ENCODE measurements around the gene NTN3. TPM values are rescaled to one million over a fixed set of nuclear protein-coding genes. Genes with fewer than 3 reads are reported as not detected.
A peak's percentile ranks its signal among the peaks of the same experiment; 100 is the strongest.

NTN3 gene
- total and polyA plus RNA-seq, 7 experiments from 2014 or later = not detected

GRCh38 chr16:2457267-2457666 lies 13.8 kb upstream of the NTN3 start:
- no peaks in the 10 kb centered on the region for H3K9me3 ChIP-seq (ENCODE audit: control insufficient read depth in 2 of 3, low read length in 3 of 3)
- no peaks in the 10 kb centered on the region for H3K27me3 Mint-ChIP-seq
- H3K27ac Mint-ChIP-seq = peak overlapping the region in 1 of 9 donors; percentile 18
- no peaks in the 10 kb centered on the region for H3K27me3 ChIP-seq (ENCODE audit: control insufficient read depth in 2 of 2, insufficient read depth in 2 of 2, low read length in 2 of 2)
- peaks cover 5 to 8% of the 10 kb centered on the region in 2 donors for H3K4me1 ChIP-seq (ENCODE audit: control insufficient read depth in 2 of 2, insufficient read depth in 2 of 2, low read length in 2 of 2)
- DNase-seq (no peak), ATAC-seq (no peak)
- H3K4me3 ChIP-seq (ENCODE audit: low read length) = no peak overlapping the region
- H3K36me3 ChIP-seq (ENCODE audit: control insufficient read depth in 2 of 3, insufficient read depth in 3 of 3, low read length in 3 of 3) = peaks cover 0 to 8% (median 0%) of the 10 kb centered on the region in 3 experiments
- H3K4me1 Mint-ChIP-seq = peaks cover 4 to 14% (median 5%) of the 10 kb centered on the region in 7 donors
- intact Hi-C loops (cut with micrococcal nuclease) = no loop called here
- ChIA-PET POLR2A (no interaction called here), CTCF (no interaction called here)
- no peak overlapping the region for H3K27ac ChIP-seq (ENCODE audit: low read depth, low read length)
- no peaks in the 10 kb centered on the region for H3K9me3 Mint-ChIP-seq
- H3K36me3 Mint-ChIP-seq = peaks cover 0 to 16% (median 5%) of the 10 kb centered on the region in 5 donors
- H3K4me3 Mint-ChIP-seq = peak overlapping the region in 2 of 10 donors; percentile 33 to 42

GRCh38 chr16:2457946-2458345 lies 13.2 kb upstream of the NTN3 start:
- ChIA-PET POLR2A (no interaction called here), CTCF (no interaction called here)
- peaks cover 4 to 14% (median 5%) of the 10 kb centered on the region in 7 donors for H3K4me1 Mint-ChIP-seq
- H3K4me3 Mint-ChIP-seq = peak overlapping the region in 1 of 10 donors; percentile 42
- peaks cover 5 to 8% of the 10 kb centered on the region in 2 donors for H3K4me1 ChIP-seq (ENCODE audit: control insufficient read depth in 2 of 2, insufficient read depth in 2 of 2, low read length in 2 of 2)
- H3K27ac Mint-ChIP-seq = no peak overlapping the region
- H3K36me3 ChIP-seq (ENCODE audit: control insufficient read depth in 2 of 3, insufficient read depth in 3 of 3, low read length in 3 of 3) = peaks cover 0 to 8% (median 0%) of the 10 kb centered on the region in 3 experiments
- H3K9me3 Mint-ChIP-seq = no peaks in the 10 kb centered on the region
- no peak overlapping the region for H3K4me3 ChIP-seq (ENCODE audit: low read length)
- peaks cover 0 to 9% (median 5%) of the 10 kb centered on the region in 5 donors for H3K36me3 Mint-ChIP-seq
- H3K27me3 Mint-ChIP-seq = no peaks in the 10 kb centered on the region
- intact Hi-C loops (cut with micrococcal nuclease) = no loop called here
- ATAC-seq (no peak), DNase-seq (no peak)
- no peaks in the 10 kb centered on the region for H3K9me3 ChIP-seq (ENCODE audit: control insufficient read depth in 2 of 3, low read length in 3 of 3)
- H3K27ac ChIP-seq (ENCODE audit: low read depth, low read length) = no peak overlapping the region
- H3K27me3 ChIP-seq (ENCODE audit: control insufficient read depth in 2 of 2, insufficient read depth in 2 of 2, low read length in 2 of 2) = no peaks in the 10 kb centered on the region

GRCh38 chr16:2458887-2459646 lies 12.0 kb upstream of the NTN3 start:
- CTCF ChIA-PET = no interaction called here
- ATAC-seq (no peak), DNase-seq (no peak)
- H3K9me3 Mint-ChIP-seq = no peaks in the 10 kb centered on the region
- peaks cover 0 to 6% (median 0%) of the 10 kb centered on the region in 5 donors for H3K36me3 Mint-ChIP-seq
- intact Hi-C loops (cut with micrococcal nuclease) = loop anchor here in 1 of 2 donors (1.0 kb wide), 1 partner anchor 28 kb away; no protein-coding TSS in a partner anchor
- peak overlapping the region in 7 of 9 donors; percentile 3 to 94 (median 69) for H3K27ac Mint-ChIP-seq
- H3K27ac ChIP-seq (ENCODE audit: low read depth, low read length) = peak overlapping the region; percentile 57
- H3K4me1 Mint-ChIP-seq = peaks cover 4 to 14% (median 5%) of the 10 kb centered on the region in 7 donors
- POLR2A ChIA-PET = interaction anchor here (0.5 to 1.5 kb wide), 6 partner anchors 18 to 749 kb away, joined by 3 to 7 read pairs (median 4); partner anchors contain the start of genes AMDHD2, ATP6V0C and TRAF7
- H3K36me3 ChIP-seq (ENCODE audit: control insufficient read depth in 2 of 3, insufficient read depth in 3 of 3, low read length in 3 of 3) = peaks cover 0 to 8% (median 0%) of the 10 kb centered on the region in 3 experiments
- H3K27me3 ChIP-seq (ENCODE audit: control insufficient read depth in 2 of 2, insufficient read depth in 2 of 2, low read length in 2 of 2) = no peaks in the 10 kb centered on the region
- H3K9me3 ChIP-seq (ENCODE audit: control insufficient read depth in 2 of 3, low read length in 3 of 3) = no peaks in the 10 kb centered on the region
- H3K4me1 ChIP-seq (ENCODE audit: control insufficient read depth in 2 of 2, insufficient read depth in 2 of 2, low read length in 2 of 2) = peaks cover 5 to 8% of the 10 kb centered on the region in 2 donors
- no peaks in the 10 kb centered on the region for H3K27me3 Mint-ChIP-seq
- peak overlapping the region; percentile 75 to 95 (median 88) for H3K4me3 Mint-ChIP-seq
- H3K4me3 ChIP-seq (ENCODE audit: low read length) = peak overlapping the region; percentile 63

- no peaks in the 10 kb centered on the region for H3K9me3 ChIP-seq (ENCODE audit: control insufficient read depth in 2 of 3, low read length in 3 of 3)
- Mint-ChIP-seq H3K9me3 (no peaks in the 10 kb centered on the region), H3K27ac (peak within 1 kb of the TSS in 7 of 9 donors; percentile 3 to 94 (median 69)), H3K4me3 (peak within 1 kb of the TSS; percentile 75 to 95 (median 88)), H3K4me1 (peaks cover 4 to 14% (median 5%) of the 10 kb centered on the region in 7 donors), H3K27me3 (no peaks in the 10 kb centered on the region), H3K36me3 (peaks cover 0 to 6% (median 0%) of the 10 kb centered on the region in 5 donors)
- ChIA-PET CTCF (no interaction called here), POLR2A (interaction anchor here (0.7 to 1.5 kb wide), 6 partner anchors 17 to 304 kb away, joined by 3 to 7 read pairs (median 4); partner anchors contain the start of genes AMDHD2, ATP6V0C, PGP and TRAF7)
- H3K27me3 ChIP-seq (ENCODE audit: control insufficient read depth in 2 of 2, insufficient read depth in 2 of 2, low read length in 2 of 2) = no peaks in the 10 kb centered on the region
- intact Hi-C loops (cut with micrococcal nuclease) = loop anchor here (1.0 kb wide), 5 partner anchors 14 to 120 kb away; partner anchors contain the start of genes CCNF (in 2 of the 2), ABCA3 (in 1 of the 2) and TBC1D24 (in 1 of the 2)
- peak within 1 kb of the TSS; percentile 63 for H3K4me3 ChIP-seq (ENCODE audit: low read length)
- peaks cover 5 to 8% of the 10 kb centered on the region in 2 donors for H3K4me1 ChIP-seq (ENCODE audit: control insufficient read depth in 2 of 2, insufficient read depth in 2 of 2, low read length in 2 of 2)
- ATAC-seq (peak; percentile 100), DNase-seq (peak; percentile 92 to 98 (median 94))
- H3K36me3 ChIP-seq (ENCODE audit: control insufficient read depth in 2 of 3, insufficient read depth in 3 of 3, low read length in 3 of 3) = peaks cover 0 to 8% (median 0%) of the 10 kb centered on the region in 3 experiments
- peak within 1 kb of the TSS; percentile 57 for H3K27ac ChIP-seq (ENCODE audit: low read depth, low read length)
These were observed 11.3 kb upstream of the NTN3 start, which contains the start of gene TEDC2 for GRCh38 chr16:2459647-2460390. Gene TEDC2, plus strand, starts transcription at chr16:2460109. Its CDS starts 36 bp downstream, at chr16:2460145.

- ChIA-PET POLR2A (interaction anchor here (0.7 to 1.5 kb wide), 5 partner anchors 16 to 305 kb away, joined by 3 to 7 read pairs (median 4); partner anchors contain the start of genes AMDHD2, ATP6V0C, PGP and TRAF7), CTCF (no interaction called here)
- peak overlapping the region; percentile 63 for H3K4me3 ChIP-seq (ENCODE audit: low read length)
- no peaks in the 10 kb centered on the region for H3K9me3 ChIP-seq (ENCODE audit: control insufficient read depth in 2 of 3, low read length in 3 of 3)
- H3K27me3 Mint-ChIP-seq = no peaks in the 10 kb centered on the region
- H3K27me3 ChIP-seq (ENCODE audit: control insufficient read depth in 2 of 2, insufficient read depth in 2 of 2, low read length in 2 of 2) = no peaks in the 10 kb centered on the region
- no peaks in the 10 kb centered on the region for H3K9me3 Mint-ChIP-seq
- H3K36me3 ChIP-seq (ENCODE audit: control insufficient read depth in 2 of 3, insufficient read depth in 3 of 3, low read length in 3 of 3) = peaks cover 0 to 8% (median 0%) of the 10 kb centered on the region in 3 experiments
- ATAC-seq (no peak), DNase-seq (no peak)
- H3K4me3 Mint-ChIP-seq = peak overlapping the region in 4 of 10 donors; percentile 42 to 95 (median 67)
- H3K4me1 ChIP-seq (ENCODE audit: control insufficient read depth in 2 of 2, insufficient read depth in 2 of 2, low read length in 2 of 2) = peaks cover 5 to 8% of the 10 kb centered on the region in 2 donors
- peaks cover 4 to 14% (median 5%) of the 10 kb centered on the region in 7 donors for H3K4me1 Mint-ChIP-seq
- intact Hi-C loops (cut with micrococcal nuclease) = loop anchor here (1.0 kb wide), 4 partner anchors 14 to 120 kb away; partner anchors contain the start of genes CCNF (in 2 of the 2), ABCA3 (in 1 of the 2) and TBC1D24 (in 1 of the 2)
- peaks cover 0 to 5% (median 0%) of the 10 kb centered on the region in 5 donors for H3K36me3 Mint-ChIP-seq
- no peak overlapping the region for H3K27ac Mint-ChIP-seq
- peak overlapping the region; percentile 29 for H3K27ac ChIP-seq (ENCODE audit: low read depth, low read length)
These were observed 10.7 kb upstream of the NTN3 start for GRCh38 chr16:2460391-2460713.

- no peaks in the 10 kb centered on the region for H3K27me3 Mint-ChIP-seq
- H3K36me3 ChIP-seq (ENCODE audit: control insufficient read depth in 2 of 3, insufficient read depth in 3 of 3, low read length in 3 of 3) = peaks cover 0 to 8% (median 0%) of the 10 kb centered on the region in 3 experiments
- ATAC-seq (no peak), DNase-seq (no peak)
- H3K9me3 ChIP-seq (ENCODE audit: control insufficient read depth in 2 of 3, low read length in 3 of 3) = no peaks in the 10 kb centered on the region
- H3K4me3 Mint-ChIP-seq = peak overlapping the region in 4 of 10 donors; percentile 21 to 53 (median 44)
- H3K27me3 ChIP-seq (ENCODE audit: control insufficient read depth in 2 of 2, insufficient read depth in 2 of 2, low read length in 2 of 2) = no peaks in the 10 kb centered on the region
- POLR2A ChIA-PET = no interaction called here
- H3K4me3 ChIP-seq (ENCODE audit: low read length) = no peak overlapping the region
- peaks cover 5 to 8% of the 10 kb centered on the region in 2 donors for H3K4me1 ChIP-seq (ENCODE audit: control insufficient read depth in 2 of 2, insufficient read depth in 2 of 2, low read length in 2 of 2)
- CTCF ChIA-PET = no interaction called here
- H3K27ac Mint-ChIP-seq = no peak overlapping the region
- peaks cover 0 to 4% (median 0%) of the 10 kb centered on the region in 5 donors for H3K36me3 Mint-ChIP-seq
- H3K27ac ChIP-seq (ENCODE audit: low read depth, low read length) = no peak overlapping the region
- H3K4me1 Mint-ChIP-seq = peaks cover 4 to 14% (median 5%) of the 10 kb centered on the region in 7 donors
- H3K9me3 Mint-ChIP-seq = no peaks in the 10 kb centered on the region
- intact Hi-C loops (cut with micrococcal nuclease) = loop anchor here (1.0 kb wide), 4 partner anchors 13 to 121 kb away; partner anchors contain the start of genes CCNF (in 2 of the 2), ABCA3 (in 1 of the 2) and TBC1D24 (in 1 of the 2)
These were observed 10.2 kb upstream of the NTN3 start for GRCh38 chr16:2460916-2461315.

Measured in naive thymus-derived CD4-positive, alpha-beta T cell (primary cell).